Activated T-helper 1 cell treated with Interleukin-2 at 50 U/mL for 16 hours (primary cell): ENCODE results near the gene FAM168B.

Experiments used
- DNase-seq: peaks from one replicate; pipeline ENCODE4 v3.0.0-alpha.2; 2020; ENCODE audit warnings: low read depth

Gene FAM168B

DNA sequence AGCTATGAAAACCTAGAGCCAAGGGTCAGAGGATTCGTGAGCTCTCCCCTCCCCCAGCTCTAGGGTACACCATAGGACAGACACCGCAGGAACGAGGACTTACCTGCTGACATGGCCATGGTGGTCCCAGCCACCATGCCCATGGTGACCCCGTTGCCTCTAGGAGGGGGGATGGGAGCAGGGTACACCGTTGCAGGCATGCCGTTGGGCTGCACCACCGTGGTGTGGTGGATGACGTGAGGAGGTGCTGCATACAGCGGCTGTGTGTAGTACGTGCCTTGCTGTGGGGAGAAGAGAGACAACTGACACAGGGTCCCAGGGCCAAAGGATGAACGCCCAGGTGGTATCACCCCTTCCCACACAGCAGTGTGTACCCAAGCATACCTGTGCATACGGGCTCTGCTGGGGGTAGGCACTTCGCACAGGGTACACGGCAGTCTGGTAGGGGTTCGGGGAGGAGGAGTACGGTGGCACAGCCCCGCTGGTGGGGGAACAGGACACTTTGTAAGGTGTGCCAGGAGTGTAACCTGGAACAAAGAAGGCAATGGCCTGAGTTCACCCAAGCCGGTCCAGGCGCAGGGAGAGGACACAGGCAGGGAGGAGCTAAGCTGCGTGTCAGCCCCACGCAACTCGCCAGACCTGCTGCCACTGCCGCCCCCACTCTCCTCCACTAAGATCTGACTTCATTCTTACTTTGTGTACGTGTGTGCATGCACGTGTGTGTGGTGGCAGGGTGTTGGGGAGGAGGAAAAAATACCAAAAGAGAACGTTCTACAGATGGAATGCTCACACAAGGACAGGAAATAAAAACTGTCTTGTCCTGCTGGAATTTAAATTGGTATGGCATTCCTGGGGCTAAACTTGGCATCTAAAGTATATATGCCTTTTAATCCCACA, 37.8 kb downstream of the FAM168B start:
- DNase-seq, result no peak

DNA sequence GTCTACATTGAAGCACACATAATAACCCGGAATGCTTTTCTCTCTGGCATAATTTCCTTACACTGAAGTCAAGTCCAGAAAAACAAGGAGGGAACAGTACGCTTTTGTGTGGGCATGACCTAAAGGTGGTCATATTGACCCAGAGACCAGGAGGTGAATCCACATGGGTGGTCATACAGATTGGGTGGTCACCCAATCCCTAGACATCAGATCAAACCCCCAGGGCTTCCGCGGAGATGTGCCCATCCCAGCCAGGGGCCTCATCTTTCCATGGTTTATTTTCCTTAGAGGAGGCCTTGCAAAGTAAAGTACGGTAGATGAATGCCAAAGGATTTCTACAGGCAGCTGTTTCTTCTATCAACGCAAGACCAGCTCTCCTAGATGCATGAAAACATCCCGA, 38.8 kb downstream of the FAM168B start:
- no peak for DNase-seq

DNA sequence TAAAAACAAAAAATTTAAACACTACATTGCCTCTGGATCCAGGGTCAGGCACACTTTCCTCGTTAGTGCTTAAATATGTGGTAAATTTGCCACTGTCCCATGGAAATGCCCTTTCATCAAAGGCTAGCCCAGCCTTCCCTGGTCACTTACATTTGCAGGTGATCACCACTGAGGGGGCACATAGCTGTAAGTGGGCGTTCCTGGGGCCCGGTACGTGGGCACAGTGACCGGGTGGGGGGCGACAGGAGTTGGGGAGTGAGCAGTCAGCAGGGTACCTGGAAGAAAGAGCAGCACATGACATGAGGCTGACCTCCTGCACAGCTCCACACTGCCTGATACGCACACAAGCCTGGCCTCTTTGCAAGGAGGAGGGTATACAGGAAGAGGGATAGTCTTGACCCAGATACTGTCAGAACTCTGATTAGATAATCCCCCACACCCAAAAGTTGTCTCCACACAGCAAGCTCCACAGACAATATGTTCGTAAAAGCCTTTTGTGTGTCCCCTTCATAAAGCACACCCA, 40.5 kb downstream of the FAM168B start:
- no peak for DNase-seq

DNA sequence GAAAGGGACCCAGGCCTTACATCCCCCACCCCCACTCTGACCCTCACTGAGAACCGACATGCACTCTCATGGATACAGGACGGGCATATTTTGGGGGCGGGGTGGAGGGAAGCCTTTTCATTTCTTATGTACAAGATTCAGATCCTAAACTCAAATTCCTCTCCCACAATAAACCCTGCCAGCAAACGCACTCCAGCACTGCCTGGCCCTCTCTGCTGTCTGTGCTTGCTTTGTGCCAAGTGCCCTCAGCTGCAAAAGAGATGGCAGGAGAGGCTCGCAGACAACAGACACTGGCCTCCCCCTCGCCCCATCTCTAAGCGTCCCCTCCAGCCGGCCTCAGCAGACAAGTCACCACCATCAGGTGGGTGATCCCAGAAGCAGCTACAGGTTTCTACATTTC, 42.4 kb downstream of the FAM168B start:
- no peak for DNase-seq

DNA sequence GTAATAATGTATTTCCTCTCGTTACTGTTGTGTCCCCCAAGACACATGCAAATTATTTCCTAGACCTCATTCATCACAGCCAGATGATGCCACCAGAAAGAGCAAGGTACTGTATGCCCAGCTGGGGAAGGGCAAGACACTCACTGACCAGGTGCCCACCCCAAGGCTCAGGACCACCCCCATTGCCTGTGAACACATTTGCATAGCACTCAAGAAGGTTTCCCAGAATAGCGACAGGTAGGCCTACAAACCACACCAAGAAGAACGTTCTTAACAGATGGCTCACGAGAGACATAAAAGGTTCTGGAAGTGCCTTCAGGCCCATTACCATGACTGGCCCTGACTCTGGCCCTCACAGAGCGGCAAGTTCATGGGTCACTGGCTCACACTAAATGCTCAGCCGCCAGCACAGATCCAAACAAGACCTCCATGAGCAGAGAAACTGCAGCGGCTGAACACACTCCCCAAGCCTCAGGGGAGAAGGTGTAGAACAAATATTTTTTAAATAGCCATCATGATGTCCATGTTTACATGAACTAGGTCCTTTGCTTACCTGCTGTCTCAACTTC, 44.0 kb downstream of the FAM168B start:
- DNase-seq, result no peak

DNA sequence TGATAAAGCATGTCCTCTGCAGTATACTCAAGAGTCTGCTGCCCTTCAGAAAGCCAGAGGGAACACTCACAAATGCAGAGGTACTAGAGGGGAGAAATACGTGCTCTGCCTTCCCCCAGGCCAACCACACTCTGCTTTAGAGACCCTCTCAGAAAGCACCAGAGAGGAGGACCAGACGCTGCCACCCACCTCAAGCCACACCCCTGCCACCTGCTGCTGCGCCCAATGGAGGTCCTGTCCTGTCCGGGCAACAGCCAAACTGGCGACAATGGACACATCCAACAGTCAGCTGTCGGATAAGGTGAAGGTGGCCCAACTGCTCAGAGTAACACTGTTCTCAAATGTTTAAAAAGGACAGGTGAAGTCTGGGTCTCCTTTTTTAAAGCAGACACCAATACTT, 44.6 kb downstream of the FAM168B start:
- no peak for DNase-seq

DNA sequence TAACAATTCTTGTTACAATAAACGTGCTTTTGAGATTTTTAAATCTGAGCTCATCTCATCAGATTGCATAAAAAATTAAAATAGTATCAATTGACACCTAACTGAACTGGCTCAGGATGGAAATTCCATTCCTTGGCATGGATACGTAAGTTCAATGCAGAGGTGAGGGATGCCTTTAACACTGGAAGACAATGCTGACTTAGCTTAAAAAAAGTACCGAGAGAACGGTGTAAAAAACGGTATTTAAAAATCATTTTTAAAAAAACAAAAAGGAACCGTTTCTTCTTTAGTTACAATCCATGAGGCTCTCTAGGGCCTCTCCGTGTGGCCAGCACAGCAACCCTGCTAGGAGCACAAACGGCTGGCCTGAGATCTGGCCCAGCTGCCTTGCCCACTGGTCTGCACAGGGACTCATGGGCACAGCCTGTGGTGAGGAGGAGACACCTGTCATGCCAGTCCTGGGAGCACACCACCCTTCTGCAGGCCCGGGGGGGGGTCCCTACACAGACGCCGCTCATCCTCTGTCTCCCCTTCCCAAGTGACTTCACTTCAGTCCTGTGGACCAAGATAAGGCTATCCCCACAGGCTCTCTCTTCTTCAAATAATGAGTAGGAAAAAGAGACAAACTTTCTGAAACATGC, 45.2 kb downstream of the FAM168B start:
- no peak for DNase-seq

DNA sequence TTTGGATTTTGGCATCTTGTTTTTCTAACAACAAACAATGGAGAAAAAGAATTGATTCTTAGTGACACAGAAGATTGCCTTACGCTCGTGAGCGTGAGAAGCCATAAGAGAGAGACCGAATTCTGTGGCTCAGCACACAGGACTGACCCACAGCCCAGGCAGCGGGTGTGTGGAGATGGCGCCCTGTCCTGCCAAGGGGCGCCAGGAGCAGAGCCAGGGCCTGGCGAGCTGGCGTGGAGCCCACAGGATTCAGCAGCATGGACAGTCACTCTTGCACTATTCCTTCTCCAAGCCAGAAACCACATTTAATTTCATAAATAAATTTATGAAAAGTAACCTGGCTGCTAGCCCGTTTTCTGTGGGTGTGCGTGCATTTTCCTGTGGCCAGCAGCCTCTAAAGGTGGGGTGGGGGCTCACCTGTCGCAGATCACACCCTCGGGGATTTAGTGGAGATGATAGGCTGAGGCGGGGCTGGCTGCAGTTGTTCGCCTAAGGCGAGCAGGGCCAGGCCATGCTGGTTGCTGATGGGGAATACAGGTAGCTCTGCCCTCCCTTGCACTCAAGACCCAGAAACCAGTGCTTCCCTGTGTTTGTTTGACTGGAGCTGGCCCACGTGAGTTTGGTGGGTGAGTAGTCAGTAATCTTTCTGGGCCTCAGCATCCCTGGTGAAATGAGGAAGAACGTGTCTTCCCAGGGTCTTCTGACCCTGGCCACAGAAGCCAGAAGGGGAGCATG, 46.2 kb downstream of the FAM168B start:
- no peak for DNase-seq

DNA sequence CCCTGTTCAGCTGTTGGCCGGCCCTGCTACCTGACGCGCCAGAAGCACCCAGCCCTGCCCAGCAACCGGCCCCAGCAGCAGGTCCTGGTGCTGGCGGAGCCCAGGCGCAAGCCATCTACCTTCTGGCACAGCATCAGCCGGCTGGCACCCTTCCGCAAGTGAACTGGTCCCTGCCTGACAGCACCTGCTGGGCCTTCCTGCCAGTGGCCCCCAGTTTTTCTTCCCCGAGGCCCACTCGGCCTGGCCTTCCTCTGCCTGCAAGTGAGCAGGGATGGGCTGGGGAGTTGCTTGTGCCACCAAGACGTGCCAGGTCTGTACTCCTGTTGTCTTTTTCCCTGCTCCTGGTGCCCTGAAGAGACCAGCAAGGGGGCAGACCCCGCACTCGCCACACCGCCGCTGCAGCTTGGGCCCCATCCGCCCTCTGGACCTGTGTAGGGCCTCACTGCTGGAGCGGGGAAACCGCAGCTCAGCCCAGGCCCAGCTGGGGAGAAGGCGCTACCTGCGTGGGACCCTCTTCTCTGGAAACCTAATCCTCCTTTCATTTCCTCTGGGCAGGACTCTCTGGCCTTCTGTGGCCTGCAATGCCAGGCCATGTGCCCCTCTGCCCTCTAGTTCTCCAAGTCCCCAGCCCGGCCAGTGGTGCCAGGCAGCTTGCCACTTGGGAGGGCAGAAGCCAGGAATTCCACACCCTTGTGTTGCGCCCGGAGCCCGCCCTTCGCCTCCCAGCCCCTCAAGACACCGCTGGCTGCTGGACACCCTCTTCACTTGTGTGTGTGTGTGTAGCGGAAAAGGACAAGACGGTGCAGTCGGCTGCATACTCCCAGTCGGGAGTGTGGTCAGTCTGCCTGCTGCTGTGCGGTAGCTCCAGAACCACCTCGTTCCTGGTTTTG, 47.0 kb downstream of the FAM168B start:
- DNase-seq, result no peak

DNA sequence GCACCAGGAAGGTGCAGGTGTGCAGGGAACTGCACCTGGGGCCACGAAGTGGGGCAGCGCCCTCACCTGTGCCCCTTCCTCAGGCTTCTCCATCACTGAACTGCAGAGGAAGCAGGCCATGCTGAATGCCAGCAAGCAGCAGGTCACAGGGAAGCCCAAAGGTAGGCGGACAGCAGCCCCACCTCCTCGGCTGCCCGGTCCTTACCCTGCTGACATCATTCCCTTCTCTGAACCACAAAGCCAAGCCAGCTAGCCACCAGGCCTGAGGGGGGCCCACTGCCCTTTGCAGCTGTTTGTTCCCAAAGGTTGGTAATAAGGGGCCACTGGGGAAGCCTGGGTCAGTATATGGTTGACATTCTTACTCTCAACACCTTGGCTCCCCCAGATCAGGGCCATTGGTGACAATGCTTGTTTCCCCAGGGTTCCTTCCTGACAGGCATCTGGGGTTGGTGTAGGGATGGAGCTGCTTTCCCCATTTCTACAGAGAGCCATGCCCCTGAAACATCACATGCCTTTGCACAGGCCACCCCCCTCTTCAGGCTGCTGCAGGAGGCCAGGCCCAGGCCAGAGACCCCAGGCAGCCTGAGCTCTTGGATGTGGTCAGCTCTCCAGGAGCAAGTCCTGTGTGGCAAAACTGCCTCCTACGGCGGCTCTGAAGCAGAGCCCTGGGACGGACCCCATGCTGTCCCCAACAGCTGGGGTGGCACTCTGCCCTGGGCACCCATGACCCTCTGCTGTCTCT, 47.8 kb downstream of the FAM168B start:
- no peak for DNase-seq

DNA sequence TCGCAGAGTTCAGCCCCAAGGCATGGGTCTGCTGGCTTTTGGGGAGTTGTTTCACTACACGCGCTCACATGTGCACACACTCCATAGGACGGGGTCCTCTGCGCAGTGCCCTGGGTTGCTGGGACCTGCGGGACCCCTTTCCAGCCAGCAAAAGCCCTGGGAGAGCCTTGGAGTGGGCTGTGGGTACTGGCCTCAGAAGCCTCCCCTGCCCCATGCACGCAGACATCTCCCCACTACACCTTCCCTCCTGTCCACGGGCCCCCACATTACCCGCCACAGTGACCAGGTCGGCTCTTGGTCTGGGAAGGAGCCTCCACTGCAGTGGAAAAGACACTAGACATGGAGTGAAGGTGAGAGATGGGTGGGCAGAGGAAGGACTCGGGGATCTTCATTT, 48.5 kb downstream of the FAM168B start:
- no peak for DNase-seq

DNA sequence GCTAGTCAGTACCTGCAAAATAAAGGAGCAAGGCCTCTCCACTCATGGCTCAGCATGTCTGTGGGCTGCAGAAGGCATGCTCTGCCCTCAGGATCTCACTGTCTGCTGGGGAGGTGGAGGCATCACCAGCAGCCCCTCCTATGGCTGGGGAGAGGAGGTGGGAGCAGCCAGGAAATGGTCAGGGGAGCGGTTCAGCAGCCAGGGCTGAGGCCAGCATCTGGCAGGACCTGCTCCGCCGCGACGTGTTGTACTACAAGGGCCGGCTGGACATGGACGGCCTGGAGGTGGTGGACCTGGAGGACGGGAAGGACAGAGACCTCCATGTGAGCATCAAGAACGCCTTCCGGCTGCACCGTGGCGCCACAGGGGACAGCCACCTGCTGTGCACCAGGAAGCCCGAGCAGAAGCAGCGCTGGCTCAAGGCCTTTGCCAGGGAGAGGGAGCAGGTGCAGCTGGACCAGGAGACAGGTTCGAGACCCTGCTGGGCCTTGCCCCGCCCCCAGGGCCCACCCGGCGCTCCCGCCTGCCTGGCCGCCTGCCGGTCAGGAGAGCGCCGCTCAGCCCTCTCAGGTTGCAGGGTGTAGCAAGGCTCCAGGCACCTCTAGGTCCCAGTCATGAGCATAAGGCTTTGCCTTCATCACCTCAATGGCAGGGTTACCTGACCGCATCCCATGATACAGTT, 49.0 kb downstream of the FAM168B start:
- DNase-seq, result no peak

DNA sequence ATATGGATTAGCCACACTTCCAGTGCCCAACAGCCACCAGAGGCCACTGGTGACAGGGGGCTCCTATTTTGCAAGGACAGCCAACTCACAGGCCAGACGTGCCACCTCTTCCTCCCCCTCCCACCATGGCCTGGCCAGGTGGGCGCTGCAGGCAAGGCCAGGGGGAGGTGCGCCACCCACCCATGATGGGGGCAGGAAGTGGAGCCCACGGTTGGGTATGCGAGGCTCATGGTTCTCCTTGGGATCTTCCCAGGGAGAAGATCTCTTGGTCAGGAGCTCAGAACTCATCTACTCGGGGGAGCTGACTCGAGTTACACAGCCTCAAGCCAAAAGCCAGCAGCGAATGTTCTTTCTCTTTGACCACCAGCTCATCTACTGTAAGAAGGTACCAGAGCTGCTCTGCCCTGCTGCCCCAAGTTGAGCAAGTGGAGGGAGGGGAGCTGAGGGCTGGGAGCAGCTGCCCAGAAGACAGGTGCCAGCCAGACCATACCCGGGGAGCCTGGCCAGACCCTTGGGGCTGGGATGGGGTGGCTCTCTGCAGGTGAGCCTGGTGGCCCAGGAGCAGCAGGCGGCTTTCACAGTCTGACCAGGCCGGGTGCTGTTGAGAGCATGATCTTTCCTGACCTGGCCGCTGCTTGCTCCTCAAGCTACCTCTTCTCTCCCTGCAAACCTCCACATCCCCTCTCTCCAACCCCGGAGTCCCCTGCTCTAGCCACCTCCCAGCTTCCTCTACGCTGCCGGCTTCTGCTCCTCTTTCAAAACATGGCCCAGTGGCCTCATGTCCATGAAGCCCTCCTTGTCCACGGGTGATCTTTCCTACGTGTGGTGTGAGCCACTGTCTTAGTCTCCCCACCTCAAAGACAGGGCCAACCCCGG, 49.8 kb downstream of the FAM168B start:
- no peak for DNase-seq

DNA sequence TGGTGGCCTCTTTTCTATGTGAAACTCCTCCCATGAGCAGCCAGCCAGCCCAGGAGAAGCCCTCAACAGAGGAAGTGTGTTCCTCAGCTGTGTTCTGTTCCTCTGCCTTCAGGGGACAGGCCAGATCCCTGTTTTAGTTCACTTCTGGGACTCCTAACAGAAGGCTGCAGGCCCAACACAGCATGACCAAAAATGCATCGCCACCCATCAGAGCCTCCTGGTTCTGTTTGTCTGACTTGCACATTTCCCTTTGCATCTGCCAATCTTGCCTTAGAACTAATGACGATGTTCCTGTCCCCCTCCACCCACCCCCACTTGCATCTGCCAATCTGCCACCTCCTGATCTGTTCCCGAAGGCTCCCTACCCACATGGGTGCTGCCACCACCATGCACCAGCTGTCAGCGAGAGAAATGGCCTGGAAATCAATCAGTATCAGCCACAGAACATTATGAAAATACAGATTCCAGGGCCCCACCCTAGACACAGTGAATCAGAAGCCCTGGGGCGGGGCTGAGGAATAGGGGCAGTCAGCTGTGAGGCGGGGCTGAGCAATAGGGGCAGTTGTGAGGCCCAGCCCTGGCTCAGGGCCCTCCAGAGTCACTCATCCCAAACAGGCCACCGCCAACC, 51.0 kb downstream of the FAM168B start:
- DNase-seq, result no peak

DNA sequence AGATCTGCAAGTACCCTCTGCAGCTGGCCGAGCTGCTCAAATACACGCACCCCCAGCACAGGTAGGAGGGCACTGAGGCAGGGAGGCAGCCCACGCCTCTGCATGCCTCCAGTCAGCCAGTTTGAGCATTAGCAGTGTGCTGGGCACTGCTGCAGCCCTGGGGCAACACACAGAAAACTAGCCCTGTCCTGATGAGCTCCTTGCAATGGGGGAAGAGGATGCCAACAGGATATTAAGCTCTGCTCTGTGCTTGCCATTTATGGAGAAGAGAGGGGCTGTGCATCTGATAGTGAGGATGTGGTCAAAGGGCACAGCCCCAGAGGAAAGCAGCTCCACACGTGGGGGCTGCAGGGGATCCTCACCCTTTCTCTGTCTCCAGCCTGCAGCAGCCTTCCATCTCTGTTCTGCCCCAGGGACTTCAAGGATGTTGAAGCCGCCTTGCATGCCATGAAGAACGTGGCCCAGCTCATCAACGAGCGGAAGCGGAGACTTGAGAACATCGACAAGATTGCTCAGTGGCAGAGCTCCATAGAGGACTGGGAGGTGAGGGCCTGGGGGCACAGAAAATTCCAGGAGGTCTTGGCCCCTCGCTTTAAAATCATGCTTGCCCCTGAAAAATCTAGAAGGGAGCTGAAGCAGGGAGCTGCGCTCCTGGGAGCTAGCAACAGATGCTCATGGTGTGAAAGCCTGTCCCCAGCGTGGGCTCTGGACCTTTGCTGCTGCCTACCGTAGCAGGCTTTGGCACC, 51.7 kb downstream of the FAM168B start:
- DNase-seq, result no peak

DNA sequence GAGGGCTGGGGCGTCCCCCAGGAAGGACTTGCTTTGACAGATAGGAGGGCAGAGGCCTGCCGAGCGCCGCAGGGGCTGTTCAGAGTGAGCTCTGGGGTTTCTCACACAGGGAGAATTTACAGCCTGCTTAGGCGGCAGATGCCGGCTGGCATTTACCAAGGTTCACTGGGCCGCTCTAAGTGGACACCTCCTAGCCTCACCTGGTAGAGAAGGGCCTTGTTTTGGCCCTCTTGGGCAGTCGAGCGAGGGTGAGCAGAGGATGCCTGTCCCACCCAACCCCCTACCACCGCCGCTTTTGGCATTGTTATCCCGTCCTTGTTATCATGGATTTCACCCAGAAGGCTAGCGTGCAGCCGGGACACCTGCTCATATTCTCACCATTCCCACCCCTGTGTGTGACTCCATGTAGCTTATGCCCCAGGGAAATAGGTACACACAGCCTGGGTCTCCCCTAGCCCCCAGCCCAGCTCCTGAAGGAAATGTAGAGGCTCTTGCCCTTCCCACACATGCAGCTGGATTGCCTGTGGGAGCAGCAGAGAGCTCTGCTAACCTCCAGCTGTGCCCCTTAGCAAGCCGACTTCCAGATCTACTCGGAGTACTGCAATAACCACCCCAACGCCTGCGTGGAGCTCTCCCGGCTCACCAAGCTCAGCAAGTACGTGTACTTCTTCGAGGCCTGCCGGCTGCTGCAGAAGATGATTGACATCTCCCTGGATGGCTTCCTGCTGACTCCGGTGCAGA, 52.4 kb downstream of the FAM168B start:
- DNase-seq, result no peak
